22Rv1 (cell line): Measurements from ENCODE around the gene SLC39A11.

Experiments
- CTCF ChIP-seq: fragments of 450-650 bp; IDR thresholded peaks from 2 replicates; pipeline ENCODE4 v1.5.1; 2017; ENCODE audit warnings: mild to moderate bottlenecking
- ZFX ChIP-seq: fragments of 450-650 bp; IDR thresholded peaks from 2 replicates; pipeline ENCODE4 v1.6.1; 2017; ENCODE audit warnings: antibody characterized with exemption, borderline replicate concordance

GRCh38 chr17:73031472-73031871 is 61.0 kb downstream of the SLC39A11 start:
- TF ChIP-seq CTCF (no peak), ZFX (no peak)
